ENCODE data around the gene MAL. TPM values are rescaled to one million over a fixed set of nuclear protein-coding genes. Genes with fewer than 3 reads are reported as not detected.

Gene MAL
- total and polyA plus RNA-seq, 2 of the 13 experiments (the other 11 are each of a cell fraction or from before 2014, with no cell fraction given): not detected

DNA sequence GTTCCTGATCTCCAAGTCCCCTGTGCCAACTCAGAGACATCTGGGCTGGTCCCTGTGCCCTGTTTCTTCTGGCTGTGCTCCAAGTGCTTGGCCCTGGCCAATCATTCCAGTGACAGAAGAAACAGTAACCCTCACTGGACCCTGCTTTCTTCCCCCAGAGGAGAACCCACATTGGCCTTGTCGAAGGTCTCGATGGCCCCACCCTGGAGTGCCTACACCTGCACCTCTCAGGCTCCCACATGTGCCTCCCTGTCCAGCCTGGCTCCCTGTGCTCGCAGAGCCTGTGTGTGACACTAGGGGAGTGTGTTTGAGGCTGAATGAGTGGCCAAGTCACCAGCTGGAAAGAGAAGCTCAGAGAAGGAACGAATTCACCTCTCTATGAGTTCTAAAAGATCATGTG lies 5.9 kb upstream of the MAL start (continued):
- TF ChIP-seq, protein P1, sequence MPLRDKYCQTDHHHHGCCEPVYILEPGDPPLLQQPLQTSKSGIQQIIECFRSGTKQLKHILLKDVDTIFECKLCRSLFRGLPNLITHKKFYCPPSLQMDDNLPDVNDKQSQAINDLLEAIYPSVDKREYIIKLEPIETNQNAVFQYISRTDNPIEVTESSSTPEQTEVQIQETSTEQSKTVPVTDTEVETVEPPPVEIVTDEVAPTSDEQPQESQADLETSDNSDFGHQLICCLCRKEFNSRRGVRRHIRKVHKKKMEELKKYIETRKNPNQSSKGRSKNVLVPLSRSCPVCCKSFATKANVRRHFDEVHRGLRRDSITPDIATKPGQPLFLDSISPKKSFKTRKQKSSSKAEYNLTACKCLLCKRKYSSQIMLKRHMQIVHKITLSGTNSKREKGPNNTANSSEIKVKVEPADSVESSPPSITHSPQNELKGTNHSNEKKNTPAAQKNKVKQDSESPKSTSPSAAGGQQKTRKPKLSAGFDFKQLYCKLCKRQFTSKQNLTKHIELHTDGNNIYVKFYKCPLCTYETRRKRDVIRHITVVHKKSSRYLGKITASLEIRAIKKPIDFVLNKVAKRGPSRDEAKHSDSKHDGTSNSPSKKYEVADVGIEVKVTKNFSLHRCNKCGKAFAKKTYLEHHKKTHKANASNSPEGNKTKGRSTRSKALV (CRISPR knock-in tag; IDR thresholded peaks at IDR 0.05): no peak
- TF ChIP-seq KAT7 (CRISPR knock-in tag; IDR thresholded peaks at IDR 0.05; ENCODE audit: borderline replicate concordance) (no peak), RBAK (CRISPR knock-in tag; IDR thresholded peaks at IDR 0.05) (no peak)

DNA sequence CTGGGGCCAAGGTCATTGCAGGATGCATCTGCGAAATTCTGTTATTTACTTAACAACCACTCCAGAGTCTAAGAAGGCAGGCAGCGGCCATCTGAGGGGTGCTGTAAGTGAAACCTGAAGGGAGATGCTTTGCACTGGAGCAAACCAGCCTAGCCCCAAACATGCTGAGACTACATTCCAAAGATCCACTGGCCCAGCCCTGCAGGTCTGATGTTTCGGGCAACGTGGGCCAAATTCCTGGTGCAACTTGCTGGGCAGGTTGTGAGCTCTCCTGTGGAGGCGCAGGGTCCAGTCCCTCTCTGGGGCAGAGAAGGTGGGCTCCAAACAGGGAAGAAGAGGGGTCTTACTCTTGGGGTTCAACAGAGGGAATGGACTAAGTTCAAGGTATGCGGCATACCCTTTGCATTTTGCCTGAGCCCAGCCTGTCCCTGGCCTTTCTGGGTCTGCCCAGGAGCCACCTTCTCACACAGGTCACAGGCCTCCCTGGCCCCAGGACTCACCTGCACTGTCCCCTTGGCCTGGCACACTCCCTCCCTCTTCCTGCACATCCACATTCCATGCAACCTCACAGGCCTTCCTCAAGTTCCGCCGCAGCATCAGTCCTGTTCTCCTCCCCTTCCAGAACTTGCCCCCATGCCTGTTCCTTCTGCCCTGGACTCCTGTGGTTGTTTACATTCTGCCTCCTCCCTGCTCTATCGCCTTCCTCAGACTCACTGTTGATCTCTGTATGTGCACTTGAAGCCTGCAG lies 5.1 kb upstream of the MAL start:
- in situ Hi-C loops (cut with HindIII; ENCODE audit: extremely low pct_ligation_motif_present, low pct_unique_long_range_greater_than_20kb): loop anchor here (10.0 kb wide), 1 partner anchor 54 kb away; no protein-coding TSS in a partner anchor
- 50% methylated on average over 9 of the region's 9 CpGs for WGBS (ENCODE audit: low lambda C conversion rate)
- H3K4me1 ChIP-seq (ENCODE audit: insufficient read depth, low read length): no peaks in the 10 kb centered on the region

More for the DNA sequence above, 5.1 kb upstream of the MAL start:
- Histone ChIP-seq H3K27me3 (ENCODE audit: control insufficient read depth in 1 of 2, insufficient read depth in 2 of 2, low read length in 2 of 2) (peaks cover 30 to 89% of the 10 kb centered on the region in 2 experiments; a peak in 4 of 5 replicates), H3K4me2 (ENCODE audit: low read depth, low read length) (no peak overlapping the region), H3K9me3 (ENCODE audit: low read length) (no peaks in the 10 kb centered on the region), H4K20me1 (ENCODE audit: insufficient read depth, low read length) (no peaks in the 10 kb centered on the region; the same call in 1 of the 2 replicates), H3K9ac (ENCODE audit: insufficient read depth, low read depth, low read length) (no peak overlapping the region), H3K79me2 (ENCODE audit: insufficient read depth, low read length) (no peaks in the 10 kb centered on the region), H3K4me3 (replicated peaks in 1 of 3; ENCODE audit: insufficient read depth in 1 of 3, low read depth in 2 of 3, low read length in 3 of 3) (no peak overlapping the region), H3K36me3 (replicated peaks in 1 of 2; ENCODE audit: control insufficient read depth in 1 of 2, insufficient read depth in 2 of 2, low read length in 2 of 2) (no peaks in the 10 kb centered on the region), H2AFZ (ENCODE audit: low read length) (no peak overlapping the region), H3K27ac (ENCODE audit: extremely low read length, insufficient read depth, low read length) (no peak overlapping the region)
- intact Hi-C loops (cut with micrococcal nuclease; ENCODE audit: unreplicated experiment): no loop called here
- ATAC-seq (no peak), FAIRE-seq (no peak), DNase-seq (ENCODE audit: low spot score) (no peak)
- POLR2A ChIA-PET: no interaction called here
- TF ChIP-seq CEBPG (CRISPR knock-in tag; IDR thresholded peaks at IDR 0.05) (no peak), SP4 (CRISPR knock-in tag; IDR thresholded peaks at IDR 0.05) (no peak), TAF1 (CRISPR knock-in tag; IDR thresholded peaks at IDR 0.05) (no peak), ZSCAN21 (CRISPR knock-in tag; IDR thresholded peaks at IDR 0.05; ENCODE audit: borderline replicate concordance) (no peak), SRY (CRISPR knock-in tag; IDR thresholded peaks at IDR 0.05) (no peak), ATM (IDR thresholded peaks at IDR 0.05; ENCODE audit: borderline replicate concordance) (no peak), CBFB (CRISPR knock-in tag; IDR thresholded peaks at IDR 0.05) (no peak), ZFP36 (IDR thresholded peaks at IDR 0.05; ENCODE audit: borderline replicate concordance, low read depth, low read length, partially characterized antibody) (no peak)
- TF ChIP-seq, protein P2, sequence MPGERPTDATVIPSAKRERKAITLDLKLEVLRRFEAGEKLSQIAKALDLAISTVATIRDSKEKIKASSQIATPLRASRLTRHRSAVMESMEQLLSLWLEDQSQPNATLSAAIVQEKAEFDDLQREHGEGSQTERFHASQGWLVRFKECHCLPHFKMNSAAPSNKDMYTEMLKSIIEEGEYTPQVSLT (CRISPR knock-in tag; IDR thresholded peaks at IDR 0.05; ENCODE audit: borderline replicate concordance, low read depth): no peak
- TF ChIP-seq, protein P3, sequence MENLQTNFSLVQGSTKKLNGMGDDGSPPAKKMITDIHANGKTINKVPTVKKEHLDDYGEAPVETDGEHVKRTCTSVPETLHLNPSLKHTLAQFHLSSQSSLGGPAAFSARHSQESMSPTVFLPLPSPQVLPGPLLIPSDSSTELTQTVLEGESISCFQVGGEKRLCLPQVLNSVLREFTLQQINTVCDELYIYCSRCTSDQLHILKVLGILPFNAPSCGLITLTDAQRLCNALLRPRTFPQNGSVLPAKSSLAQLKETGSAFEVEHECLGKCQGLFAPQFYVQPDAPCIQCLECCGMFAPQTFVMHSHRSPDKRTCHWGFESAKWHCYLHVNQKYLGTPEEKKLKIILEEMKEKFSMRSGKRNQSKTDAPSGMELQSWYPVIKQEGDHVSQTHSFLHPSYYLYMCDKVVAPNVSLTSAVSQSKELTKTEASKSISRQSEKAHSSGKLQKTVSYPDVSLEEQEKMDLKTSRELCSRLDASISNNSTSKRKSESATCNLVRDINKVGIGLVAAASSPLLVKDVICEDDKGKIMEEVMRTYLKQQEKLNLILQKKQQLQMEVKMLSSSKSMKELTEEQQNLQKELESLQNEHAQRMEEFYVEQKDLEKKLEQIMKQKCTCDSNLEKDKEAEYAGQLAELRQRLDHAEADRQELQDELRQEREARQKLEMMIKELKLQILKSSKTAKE (CRISPR knock-in tag; IDR thresholded peaks at IDR 0.05; ENCODE audit: borderline replicate concordance): no peak
- TF ChIP-seq, protein P4, sequence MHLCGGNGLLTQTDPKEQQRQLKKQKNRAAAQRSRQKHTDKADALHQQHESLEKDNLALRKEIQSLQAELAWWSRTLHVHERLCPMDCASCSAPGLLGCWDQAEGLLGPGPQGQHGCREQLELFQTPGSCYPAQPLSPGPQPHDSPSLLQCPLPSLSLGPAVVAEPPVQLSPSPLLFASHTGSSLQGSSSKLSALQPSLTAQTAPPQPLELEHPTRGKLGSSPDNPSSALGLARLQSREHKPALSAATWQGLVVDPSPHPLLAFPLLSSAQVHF (CRISPR knock-in tag; IDR thresholded peaks at IDR 0.05): no peak
- CTCF ChIA-PET (ENCODE audit: low intra/inter-chr PET ratio, low total read pairs): interaction anchor here (3.5 kb wide), 1 partner anchor 60 kb away, joined by 36 read pairs; no protein-coding TSS in a partner anchor
- BruUV-seq (replicated peaks): no TSS peak

All from HepG2 (cell line).